A204.1 (cell line): Measurements from ENCODE around the gene NSL1.
"Not testable (repeated sequence)": the region's sequence is repeated elsewhere in the genome, so short reads cannot be mapped to it uniquely, and the experiment has no call there.

Experiments used
- FAIRE-seq: peaks from 2 replicates; lab custom pipeline; 2012; peaks lifted over from hg19 to GRCh38; lab: Jason Lieb, UNC

NSL1 gene

DNA sequence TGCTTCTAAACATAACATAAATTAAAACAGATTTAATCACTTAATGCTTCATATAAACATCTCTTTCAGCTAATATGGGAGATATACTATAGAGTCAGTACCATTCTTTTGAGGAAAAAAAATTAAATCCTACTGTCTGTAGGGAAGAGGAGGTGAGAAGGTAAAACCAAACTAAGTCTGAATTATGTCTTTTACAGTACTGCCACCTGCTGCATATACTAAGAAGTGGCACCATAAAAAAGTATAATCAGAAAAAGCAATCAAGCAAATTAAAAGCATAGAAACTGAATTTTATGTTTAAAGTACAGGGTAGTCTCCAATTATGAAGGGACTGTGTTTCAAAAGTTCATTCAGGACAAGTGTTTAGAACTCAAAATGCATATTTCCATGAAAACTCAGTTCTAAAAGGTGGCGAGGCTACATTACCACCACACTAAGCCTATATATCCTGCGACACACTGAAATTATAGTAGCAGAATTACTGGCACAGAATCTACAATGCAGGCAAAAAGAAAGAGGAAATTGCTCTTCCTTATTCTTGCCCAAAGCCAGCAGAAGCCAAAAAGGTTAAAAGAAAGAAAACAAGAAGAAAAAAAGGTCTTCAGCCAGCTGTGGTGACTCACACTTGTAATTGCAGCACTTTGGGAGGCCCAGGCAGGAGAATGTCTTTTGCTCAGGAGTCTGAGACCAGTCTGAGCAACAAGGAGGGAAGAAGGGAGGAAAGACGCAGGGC lies 9.0 kb downstream of the NSL1 start:
- peak; percentile 89 for FAIRE-seq

DNA sequence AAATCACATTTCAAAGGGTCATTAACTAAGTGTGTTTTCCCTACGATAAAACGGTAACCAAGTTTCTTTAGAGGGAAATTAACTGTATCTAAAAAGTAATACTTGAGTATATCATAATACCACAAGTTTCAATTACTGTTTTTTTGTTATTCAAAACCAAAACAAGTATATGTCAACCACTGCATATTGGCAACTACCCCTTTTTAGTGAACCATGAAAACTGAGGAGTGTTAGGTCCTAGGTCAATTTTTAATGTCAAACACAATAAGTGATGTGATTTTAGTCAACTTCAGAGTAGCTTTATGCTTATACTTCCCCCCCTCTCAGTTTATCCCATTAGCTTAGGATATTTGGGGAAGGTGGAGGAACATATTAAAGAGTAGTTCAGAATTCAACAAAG lies 10.4 kb downstream of the NSL1 start:
- FAIRE-seq: no peak

DNA sequence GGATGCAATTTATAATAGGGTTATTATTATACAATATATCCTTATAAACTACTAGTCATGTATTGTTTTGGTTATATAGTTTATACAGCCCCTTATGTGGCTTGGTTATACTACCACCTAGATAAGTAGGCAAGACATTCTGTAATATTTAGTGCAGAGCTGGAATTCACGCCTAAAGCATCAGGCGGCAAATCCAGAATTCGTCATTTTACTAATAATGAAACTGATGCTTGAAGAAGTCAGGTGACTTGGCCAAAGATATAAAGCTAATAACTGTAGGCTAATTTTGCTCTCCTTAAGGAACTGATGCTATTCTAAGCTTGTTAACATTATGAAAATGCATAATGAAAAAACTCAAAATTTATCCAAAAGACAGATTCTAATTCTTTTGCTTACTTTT lies 10.8 kb downstream of the NSL1 start:
- no peak for FAIRE-seq

DNA sequence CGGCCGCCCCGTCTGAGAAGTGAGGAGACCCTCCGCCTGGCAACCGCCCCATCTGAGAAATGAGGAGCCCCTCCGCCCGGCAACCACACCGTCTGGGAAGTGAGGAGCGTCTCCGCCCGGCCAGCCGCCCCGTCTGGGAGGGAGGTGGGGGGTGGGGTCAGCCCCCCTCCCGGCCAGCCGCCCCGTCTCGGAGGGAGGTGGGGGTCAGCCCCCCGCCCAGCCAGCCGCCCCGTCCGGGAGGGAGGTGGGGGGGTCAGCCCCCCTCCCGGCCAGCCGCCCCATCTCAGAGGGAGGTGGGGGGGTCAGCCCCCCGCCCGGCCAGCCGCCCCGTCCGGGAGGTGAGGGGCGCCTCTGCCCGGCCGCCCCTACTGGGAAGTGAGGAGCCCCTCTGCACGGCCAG lies 12.5 kb downstream of the NSL1 start:
- not testable (repeated sequence) for FAIRE-seq

DNA sequence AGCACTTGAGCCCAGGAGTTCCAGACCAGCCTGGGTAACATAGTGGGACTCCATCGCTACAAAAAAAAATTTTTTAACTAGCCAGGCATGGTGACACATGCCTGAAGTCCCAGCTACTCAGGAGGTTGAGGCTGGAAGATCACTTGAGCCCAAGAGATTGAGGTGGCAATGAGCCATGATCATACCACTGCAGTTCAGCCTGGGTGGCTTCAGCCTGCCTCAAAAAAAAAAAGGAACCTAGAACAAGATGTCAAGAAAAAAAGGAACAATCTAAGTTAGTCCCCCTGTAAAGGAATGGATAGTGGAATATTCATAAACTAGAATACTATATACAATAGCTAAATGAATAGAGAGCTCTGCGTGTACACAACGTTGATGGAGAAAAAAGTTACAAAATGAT lies 14.4 kb downstream of the NSL1 start:
- no peak for FAIRE-seq

DNA sequence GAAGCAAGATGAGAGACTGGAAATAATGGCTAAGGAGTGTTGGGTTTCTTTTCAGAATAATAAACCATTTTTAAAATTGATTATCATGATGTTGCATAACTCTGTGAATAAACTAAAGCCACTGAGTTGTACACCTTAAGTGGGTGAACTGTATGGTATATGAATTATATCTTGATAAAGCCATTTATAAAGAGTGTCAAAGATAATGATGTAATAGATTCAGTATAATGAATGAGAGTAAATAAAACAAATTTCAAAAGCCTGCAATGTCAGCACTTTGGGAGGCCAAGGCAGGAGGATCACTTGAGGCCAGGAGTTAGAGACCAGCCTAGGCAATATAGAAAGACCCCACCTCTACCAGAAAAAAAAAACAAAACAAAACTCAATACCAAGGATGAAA lies 16.3 kb downstream of the NSL1 start:
- no peak for FAIRE-seq

DNA sequence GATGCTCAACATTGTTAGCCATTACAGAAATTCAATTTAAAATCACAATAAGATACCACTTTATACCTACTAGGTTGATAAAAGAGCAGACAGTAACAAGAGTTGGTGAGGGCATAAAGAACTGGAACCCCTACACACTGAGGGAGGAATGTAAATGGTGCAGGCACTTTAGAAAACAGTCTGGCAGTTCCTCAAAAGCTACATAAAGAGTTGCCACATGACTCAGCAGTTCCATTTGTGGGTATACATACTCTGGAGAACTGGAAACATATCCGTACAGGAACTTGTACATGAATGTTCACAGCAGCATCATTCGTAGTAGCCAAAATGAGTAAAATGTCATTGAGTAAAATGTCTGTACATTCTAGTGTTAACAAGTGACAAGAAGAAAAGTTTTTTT lies 17.0 kb downstream of the NSL1 start:
- FAIRE-seq: no peak

DNA sequence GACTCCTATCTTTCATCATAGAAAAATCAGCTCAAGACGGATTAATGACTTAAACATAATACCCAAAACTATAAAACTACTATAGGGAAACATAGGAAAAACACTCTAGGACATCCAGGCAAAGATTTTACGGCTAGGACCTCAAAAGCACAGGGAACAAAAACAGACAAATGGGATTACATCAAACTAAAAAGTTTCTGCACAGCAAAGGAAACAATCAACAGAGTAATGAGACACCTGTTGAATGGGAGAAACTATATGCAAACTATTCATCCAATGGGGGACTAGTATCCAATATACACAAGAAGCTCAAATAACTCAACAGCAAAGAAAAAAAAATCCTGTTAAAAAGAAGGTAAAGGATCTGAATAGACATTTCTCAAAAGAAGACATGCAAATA lies 18.6 kb downstream of the NSL1 start:
- no peak for FAIRE-seq

DNA sequence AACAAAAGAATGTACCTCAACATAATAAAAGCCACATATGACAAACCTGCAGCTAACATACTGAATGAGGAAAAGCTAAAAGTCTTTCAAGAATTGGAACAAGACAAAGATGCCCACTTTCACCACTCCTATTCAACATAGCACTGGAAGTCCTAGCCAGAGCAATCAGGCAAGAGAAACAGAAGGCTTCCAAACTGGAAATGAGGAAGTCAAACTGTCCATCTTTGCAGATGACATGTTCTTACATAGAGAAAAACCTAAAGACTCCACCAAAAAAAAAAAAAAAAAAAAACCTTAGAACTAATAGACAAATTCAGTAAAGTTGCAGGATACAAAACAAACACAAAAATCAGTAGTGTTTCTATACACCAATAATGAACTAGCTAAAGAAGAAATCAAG lies 20.2 kb downstream of the NSL1 start:
- FAIRE-seq: no peak

DNA sequence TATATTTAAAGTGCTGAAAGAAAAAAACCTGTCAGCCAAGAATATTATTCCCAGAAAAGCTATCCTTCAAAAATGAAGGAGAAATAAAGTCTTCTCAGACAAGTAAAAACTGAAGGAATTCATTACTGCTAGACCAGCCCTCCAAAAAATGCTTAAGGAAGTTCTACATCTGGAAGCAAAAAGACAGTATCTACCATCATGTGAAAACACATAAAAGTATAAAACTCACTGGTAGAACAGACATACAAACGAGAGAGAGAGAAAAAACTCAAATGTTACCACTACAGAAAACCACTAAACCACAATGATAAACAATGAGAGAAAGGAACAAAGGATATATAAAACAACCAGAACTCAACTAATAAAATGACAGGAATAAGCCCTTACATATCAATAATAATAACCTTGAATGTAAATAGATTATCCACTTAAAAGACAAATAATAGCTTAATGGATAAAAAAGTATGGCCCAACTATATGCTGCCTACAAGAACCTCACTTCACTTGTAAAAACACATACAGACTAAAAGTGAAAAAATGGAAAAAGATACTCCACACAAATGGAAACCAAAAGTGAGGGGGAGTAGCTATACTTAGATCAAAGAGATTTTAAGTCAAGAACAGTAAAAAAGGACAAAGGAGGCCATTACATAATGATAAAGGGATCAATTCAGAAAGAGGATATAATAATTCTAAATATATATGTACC lies 22.0 kb downstream of the NSL1 start:
- FAIRE-seq: no peak

DNA sequence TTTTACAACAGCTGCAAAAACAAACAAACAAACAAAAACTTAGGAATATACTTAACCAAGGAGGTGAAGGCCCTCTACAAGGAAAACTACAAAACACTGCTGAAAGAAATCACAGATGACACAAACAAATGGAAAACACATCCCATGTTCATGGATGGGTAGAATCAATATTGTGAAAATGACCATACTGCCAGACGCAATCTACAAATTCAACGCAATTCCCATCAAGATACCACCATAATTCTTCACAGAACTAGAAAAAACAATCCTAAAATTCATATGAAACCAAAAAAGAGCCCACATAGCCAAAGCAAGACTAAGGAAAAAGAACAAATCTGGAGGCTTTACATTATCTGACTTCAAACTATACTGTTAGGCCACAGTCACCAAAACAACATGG lies 24.8 kb downstream of the NSL1 start:
- FAIRE-seq: not testable (repeated sequence)

DNA sequence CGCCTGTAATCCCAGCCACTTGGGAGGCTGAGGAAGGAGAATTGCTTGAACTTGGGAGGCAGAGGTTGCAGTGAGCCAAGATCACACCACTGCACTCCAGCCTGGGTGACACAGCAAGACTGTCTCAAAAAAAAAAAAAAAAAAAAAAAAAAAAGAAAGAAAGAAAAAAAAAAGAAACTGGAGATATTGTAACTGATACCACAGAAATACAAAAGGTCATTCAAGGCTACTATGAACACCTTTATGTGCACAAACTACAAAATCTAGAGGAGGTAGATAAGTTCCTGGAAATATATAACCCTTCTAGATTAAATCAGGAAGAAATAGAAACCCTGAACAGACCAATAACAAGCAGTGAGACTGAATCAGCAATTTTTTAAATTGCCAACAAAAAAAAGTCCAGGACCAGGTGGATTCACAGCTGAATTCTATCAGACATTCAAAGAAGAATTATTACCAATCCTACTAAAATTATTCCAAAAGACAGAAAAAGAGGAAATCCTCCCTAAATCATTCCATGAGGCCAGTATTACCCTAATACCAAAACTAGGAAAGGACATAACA lies 26.8 kb downstream of the NSL1 start:
- FAIRE-seq: not testable (repeated sequence)

DNA sequence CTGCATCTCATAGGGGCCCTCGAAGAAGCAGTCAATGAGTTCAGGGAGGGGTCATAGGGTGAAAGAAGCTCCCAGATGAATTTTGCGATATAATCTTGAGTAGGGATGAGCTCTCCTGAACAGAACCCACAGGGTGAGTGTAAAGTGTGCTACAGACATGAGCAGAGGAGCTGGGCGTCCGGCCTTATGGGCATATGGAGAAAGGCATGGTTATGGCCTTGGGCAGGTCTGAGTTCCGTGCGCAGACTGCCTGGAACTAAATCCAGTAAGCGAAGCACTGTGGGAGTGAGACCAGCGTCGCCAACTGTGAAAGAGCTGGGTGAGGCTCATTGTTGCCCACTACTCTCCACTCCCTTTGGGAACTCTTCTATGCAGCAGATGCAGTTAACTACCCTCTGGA lies 28.7 kb downstream of the NSL1 start:
- FAIRE-seq: no peak

DNA sequence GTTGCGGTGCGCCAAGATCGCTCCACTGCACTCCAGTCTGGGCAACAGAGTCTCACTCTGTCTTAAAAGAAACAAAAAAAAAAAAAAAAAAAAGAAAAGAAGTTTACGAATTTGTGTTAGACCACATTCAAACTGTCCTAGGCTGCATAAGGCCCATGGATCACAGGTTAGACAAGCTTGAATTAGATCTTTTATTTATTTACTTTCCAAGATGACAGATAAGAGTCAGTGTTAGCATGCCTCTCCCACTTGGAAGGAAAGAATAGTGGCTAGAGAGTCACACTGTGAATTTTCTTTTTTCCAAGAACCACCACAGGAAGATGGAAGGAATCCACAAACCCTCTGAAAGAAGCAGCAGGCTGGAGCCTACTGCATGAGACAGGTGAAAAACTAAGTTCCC lies 29.3 kb downstream of the NSL1 start:
- FAIRE-seq: no peak

DNA sequence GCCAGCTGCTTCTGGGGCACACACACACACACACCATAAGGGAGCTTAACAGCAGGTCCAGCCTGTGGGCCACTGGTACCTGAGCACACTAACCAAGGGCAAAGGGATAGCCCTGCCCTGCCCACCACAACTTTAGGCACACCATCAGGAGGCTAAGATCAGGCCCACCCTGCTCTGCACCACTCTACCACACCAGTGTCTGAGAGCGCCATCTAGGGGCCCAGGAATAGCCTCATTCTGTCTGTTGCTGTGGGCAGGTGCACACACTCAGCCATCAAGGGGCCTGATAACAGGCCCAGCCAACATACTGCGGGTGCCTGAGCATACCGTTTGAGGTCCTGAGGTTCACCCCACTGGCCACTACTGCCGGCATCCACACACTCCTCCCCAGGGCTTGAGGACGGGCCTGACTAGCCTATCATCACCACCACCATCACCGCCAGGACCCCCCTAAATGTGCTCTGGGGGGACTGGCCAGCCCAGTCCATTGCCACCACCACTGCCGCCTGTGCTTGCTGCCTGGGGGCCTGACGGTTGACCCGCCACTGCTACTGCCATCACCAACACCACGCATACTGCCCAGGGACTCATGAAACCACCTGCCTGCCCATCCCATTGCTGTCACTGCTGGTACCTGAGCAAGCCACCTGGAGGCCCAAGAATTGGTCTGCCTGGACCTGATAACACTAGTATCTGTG lies 31.3 kb downstream of the NSL1 start:
- FAIRE-seq: no peak

DNA sequence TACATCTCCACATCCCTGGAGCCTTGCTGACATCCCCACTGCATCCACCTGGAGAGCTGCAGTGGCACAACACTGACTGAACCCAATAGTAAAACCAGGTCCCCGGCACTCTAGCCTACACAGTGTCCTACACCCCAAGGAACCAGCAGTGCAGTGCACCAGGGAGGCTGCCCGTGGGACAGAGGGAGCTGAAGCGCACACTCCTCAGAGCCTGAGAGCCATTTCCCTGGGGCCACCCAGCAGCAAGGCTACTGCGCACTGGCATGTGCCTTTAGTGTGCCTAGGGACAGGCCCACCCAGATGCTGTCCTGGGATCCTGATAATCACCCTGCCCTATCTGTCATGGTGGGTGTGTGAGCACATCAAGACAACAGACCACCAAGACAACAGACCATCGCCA lies 31.9 kb downstream of the NSL1 start:
- FAIRE-seq: no peak

DNA sequence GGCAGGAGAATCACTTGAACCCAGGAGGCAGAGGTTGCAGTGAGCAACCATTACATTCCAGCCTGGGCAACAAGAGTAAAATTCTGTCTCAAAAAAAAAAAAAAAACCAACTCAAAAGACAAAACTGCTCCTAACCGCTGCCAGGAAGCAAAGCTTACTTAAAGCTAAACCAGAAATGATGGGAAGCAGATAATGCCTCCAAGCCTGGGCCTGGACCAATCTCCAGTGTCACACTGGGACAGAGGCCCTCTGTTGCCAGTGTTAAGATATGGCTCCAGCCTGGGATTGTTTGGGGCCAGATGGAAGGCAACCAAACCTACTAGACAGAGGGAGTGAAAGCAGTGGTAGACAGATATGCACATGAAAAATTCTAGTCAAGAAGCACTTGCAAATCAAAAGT lies 36.9 kb downstream of the NSL1 start:
- no peak for FAIRE-seq

DNA sequence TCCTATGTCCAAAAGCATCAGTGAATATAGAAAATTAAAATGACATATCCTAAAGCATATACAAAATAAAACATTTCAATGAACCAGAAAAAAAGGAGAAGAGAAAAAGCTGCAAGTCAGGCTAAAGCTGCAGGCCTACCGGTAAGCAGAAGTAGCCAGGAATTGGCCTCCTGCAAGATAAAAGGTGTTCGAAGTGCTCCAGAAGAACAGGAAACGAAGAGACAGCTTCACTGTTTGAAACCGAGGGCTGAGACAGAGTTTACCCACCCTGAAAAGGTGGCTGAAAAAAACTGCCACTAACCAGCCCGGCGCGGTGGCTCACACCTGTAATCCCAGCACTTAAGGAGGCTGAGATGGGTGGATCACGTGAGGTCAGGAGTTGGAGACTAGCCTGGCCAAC lies 37.4 kb downstream of the NSL1 start:
- no peak for FAIRE-seq

DNA sequence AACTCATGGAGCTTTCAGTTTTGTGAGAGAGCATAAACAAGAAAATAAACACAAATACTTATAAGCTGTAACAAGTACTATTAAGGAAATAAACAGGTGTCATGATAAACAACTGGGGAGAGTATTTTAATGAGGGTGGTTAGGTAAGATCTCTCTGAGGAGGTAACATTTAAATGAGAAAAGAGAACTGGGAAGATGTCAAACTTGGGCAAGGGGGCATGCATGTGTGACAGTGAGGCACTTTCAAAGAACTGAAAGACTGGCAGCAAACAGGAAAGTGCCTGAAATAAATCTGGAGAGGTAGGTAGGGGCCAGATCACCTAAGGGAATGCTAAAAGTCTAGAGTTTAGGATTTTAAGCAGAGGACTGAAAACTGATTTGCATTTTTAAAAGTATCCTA lies 37.8 kb downstream of the NSL1 start:
- no peak for FAIRE-seq

DNA sequence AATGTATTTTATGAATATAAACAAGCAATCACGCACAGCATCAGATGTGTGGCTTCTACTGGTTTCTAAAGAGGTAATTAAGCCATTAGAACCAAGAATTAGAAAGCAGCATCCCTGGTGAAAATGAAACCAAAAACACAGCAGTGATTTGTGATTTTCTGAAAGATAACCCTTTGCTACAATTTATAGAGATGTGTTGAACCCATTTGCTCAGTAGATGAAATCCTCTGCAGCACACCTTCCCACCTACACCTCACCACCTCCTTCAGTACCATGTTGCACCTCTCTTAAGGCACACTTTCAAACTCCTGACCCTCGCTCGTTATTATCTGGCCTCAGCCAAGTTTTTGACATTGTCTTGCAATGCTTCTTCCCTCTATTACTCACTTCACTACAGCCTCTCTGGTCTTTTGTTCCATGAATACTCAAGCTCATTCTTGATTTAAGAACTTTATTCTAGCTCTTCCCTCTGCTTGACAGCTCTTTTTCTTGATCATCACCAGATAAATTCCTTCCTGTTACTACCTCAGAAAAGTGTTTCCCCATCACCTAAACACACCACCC lies 38.6 kb downstream of the NSL1 start:
- FAIRE-seq: no peak

DNA sequence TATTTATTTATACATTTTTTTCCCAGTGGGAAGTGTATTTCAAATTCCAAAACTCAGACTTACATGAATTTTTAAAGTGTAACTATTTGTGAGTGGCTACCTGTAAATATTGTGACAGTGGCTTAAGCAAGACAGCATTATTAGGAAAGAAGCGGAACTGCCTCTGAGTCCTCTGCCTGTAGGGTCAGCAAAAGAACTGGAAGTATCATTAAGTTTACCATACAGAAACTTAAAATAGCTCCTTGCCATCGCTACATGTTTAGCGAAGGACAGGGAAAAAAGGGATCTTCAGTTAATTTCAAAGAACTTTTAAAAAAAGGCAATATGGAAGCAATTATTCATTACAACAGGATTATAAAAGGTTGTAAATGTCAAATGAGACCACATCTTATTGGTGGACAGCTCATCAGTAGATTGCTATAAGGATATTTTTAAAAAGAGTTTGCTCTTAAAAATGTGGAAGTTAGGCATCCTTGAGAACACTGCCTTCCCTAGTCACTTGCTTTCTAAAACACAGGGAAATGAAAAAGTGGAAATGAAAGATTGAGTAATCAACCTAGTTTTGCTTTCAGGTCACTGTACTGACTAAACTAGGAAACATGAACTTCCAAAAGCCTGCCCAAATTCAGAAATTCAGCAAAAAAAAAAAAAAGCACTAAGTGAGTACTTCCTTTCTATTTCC lies 39.2 kb downstream of the NSL1 start:
- no peak for FAIRE-seq

DNA sequence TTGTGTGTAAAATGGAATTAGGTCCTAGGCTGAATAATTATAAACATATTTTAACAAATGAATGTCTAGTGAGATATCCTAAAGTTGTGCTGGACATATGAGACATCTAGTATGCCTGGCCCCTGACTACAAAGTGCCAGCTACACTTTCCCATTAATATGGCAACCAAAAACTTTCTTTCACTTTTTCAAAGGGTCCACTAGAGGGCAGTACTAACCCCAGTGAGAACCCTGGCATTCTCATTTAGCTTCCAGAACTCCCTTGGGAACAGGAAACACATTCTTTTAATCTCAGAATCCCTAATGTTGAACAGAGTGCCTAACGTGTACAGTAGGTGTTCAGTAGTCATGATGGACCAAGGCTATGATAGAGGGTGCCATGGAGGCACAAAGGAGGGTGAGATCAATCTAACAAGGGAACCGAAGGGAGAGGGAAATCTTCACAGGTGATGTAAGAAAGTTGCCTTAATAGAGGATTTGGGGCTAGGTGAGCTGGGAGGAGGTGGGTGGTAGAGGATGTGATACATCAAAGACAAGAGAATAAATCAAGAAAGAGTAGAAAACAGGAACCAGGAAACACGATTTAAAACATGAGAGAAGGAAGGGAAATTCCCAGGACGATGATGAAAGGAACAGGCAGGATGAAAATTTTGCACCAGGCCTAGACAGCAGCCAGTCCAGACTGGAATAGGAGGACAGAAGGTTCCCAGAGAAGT lies 41.6 kb downstream of the NSL1 start:
- FAIRE-seq: peak; percentile 77
